ENCODE results near the gene MLST8.

The MLST8 gene

GRCh38 chr16:2208308-2208707 lies 3.1 kb downstream of the MLST8 start:
- no peak for DNase-seq (ENCODE audit: low read depth in 2 of 3, low spot score in 1 of 3)

GRCh38 chr16:2208772-2209171 lies 3.5 kb downstream of the MLST8 start:
- no peak for DNase-seq (ENCODE audit: low read depth in 2 of 3, low spot score in 1 of 3)

GRCh38 chr16:2209258-2210008 lies 4.2 kb downstream of the MLST8 start:
- DNase-seq (ENCODE audit: low read depth in 2 of 3, low spot score in 1 of 3) = no peak

- no peak for DNase-seq (ENCODE audit: low read depth in 2 of 3, low spot score in 1 of 3)
Measured at GRCh38 chr16:2210009-2210332, 4.7 kb downstream of the MLST8 start.

- DNase-seq (ENCODE audit: low read depth in 2 of 3, low spot score in 1 of 3) = no peak
Measured at GRCh38 chr16:2210386-2211365, 5.4 kb downstream of the MLST8 start, which contains the start of gene BRICD5. Gene BRICD5 (minus strand): TSS chr16:2210863. CDS start chr16:2210833, 30 bp downstream.

- no peak for DNase-seq (ENCODE audit: low read depth in 2 of 3, low spot score in 1 of 3)
Measured at GRCh38 chr16:2211923-2212347, 6.7 kb downstream of the MLST8 start.

- no peak for DNase-seq (ENCODE audit: low read depth in 2 of 3, low spot score in 1 of 3)
Measured at GRCh38 chr16:2212362-2213324, 7.4 kb downstream of the MLST8 start.

- no peak for DNase-seq (ENCODE audit: low read depth in 2 of 3, low spot score in 1 of 3)
Measured at GRCh38 chr16:2213817-2214718, 8.8 kb downstream of the MLST8 start.

- DNase-seq (ENCODE audit: low read depth in 2 of 3, low spot score in 1 of 3) = no peak
Measured at GRCh38 chr16:2214719-2214968, 9.4 kb downstream of the MLST8 start, which contains the start of gene PGP. Gene PGP (minus strand): TSS chr16:2214840. CDS start chr16:2214777, 63 bp downstream.

- DNase-seq (ENCODE audit: low read depth in 2 of 3, low spot score in 1 of 3) = no peak
Measured at GRCh38 chr16:2216330-2216729, 11.1 kb downstream of the MLST8 start.

GRCh38 chr16:2223221-2223941 lies 18.1 kb downstream of the MLST8 start, which contains the start of gene E4F1:
Gene E4F1 (plus strand): TSS chr16:2223591. CDS start chr16:2223614, 23 bp downstream.
- peak; percentile 99 to 100 (median 100) for DNase-seq (ENCODE audit: low read depth in 2 of 3, low spot score in 1 of 3)

- DNase-seq (ENCODE audit: low read depth in 2 of 3, low spot score in 1 of 3) = peak in 1 of 3 donors; percentile 34
Measured at GRCh38 chr16:2223942-2224486, 18.8 kb downstream of the MLST8 start.

- no peak for DNase-seq (ENCODE audit: low read depth in 2 of 3, low spot score in 1 of 3)
Measured at GRCh38 chr16:2226245-2226793, 21.1 kb downstream of the MLST8 start.

- no peak for DNase-seq (ENCODE audit: low read depth in 2 of 3, low spot score in 1 of 3)
Measured at GRCh38 chr16:2226918-2227317, 21.7 kb downstream of the MLST8 start.

GRCh38 chr16:2228161-2228824 lies 23.0 kb downstream of the MLST8 start:
- DNase-seq (ENCODE audit: low read depth in 2 of 3, low spot score in 1 of 3) = no peak

- DNase-seq (ENCODE audit: low read depth in 2 of 3, low spot score in 1 of 3) = no peak
Measured at GRCh38 chr16:2229091-2229490, 23.8 kb downstream of the MLST8 start.

- DNase-seq (ENCODE audit: low read depth in 2 of 3, low spot score in 1 of 3) = no peak
Measured at GRCh38 chr16:2229632-2230250, 24.5 kb downstream of the MLST8 start.

- DNase-seq (ENCODE audit: low read depth in 2 of 3, low spot score in 1 of 3) = no peak
Measured at GRCh38 chr16:2230376-2230775, 25.1 kb downstream of the MLST8 start.
